HFF-Myc (cell line): ENCODE measurements around the gene SLC25A18.

Source experiments
- DNase-seq: peaks from one replicate; pipeline ENCODE4 v3.0.0-alpha.2; 2011; ENCODE audit warnings: low read depth; ENCODE audit errors: extremely low read depth
- H3K4me3 ChIP-seq: replicated peaks from 2 replicates; pipeline ENCODE4 v1.5.1; 2011; ENCODE audit warnings: low read depth, mild to moderate bottlenecking, control low read depth, low read length
- CTCF ChIP-seq: IDR thresholded peaks from 2 replicates; pipeline ENCODE4 v1.5.1; 2012; ENCODE audit warnings: mild to moderate bottlenecking, low read depth, low read length, control low read depth; ENCODE audit errors: missing control alignments

Gene SLC25A18

GRCh38 chr22:17569971-17570511 lies 6.7 kb downstream of the SLC25A18 start:
- no peak for DNase-seq
- no peak for TF ChIP-seq CTCF
- no peak overlapping the region for H3K4me3 ChIP-seq

GRCh38 chr22:17570851-17571631 lies 7.7 kb downstream of the SLC25A18 start:
- TF ChIP-seq CTCF = no peak
- H3K4me3 ChIP-seq = 0 out of 2 replicates have a peak overlapping the region, but pooled peaks have one; percentile 8
- no peak for DNase-seq

- H3K4me3 ChIP-seq = no peak overlapping the region
- DNase-seq = no peak
- no peak for TF ChIP-seq CTCF
These were observed 11.9 kb downstream of the SLC25A18 start for GRCh38 chr22:17575151-17575550.

GRCh38 chr22:17575681-17576080 lies 12.4 kb downstream of the SLC25A18 start:
- no peak for TF ChIP-seq CTCF
- H3K4me3 ChIP-seq = no peak overlapping the region
- no peak for DNase-seq

GRCh38 chr22:17576470-17576869 lies 13.2 kb downstream of the SLC25A18 start:
- H3K4me3 ChIP-seq = no peak overlapping the region
- DNase-seq = peak; percentile 74
- TF ChIP-seq CTCF = no peak

GRCh38 chr22:17578136-17578754 lies 14.9 kb downstream of the SLC25A18 start:
- no peak for DNase-seq
- no peak for TF ChIP-seq CTCF
- H3K4me3 ChIP-seq = no peak overlapping the region
